WTC11 (cell line): Measurements from ENCODE around the gene FBXL16. TPM values are rescaled to one million over a fixed set of nuclear protein-coding genes. Genes with fewer than 3 reads are reported as not detected.
A peak's percentile ranks its signal among the peaks of the same experiment; 100 is the strongest.

Experiments used
- ATAC-seq: fragments of 200-7000 bp; cut with Tn5 transposase; 2 replicates; pipeline ENCODE4 v1.10.0; 2021; ENCODE audit warnings: mild to moderate bottlenecking, moderate library complexity
- CTCF ChIA-PET: fragments of 300-600 bp; sonication (Branson Sonifier 250); formaldehyde crosslinking; loops from one replicate; lab custom pipeline; 2021; ENCODE audit warnings: antibody characterized with exemption; lab: Charles Lee
- POLR2A ChIA-PET: fragments of 350-600 bp; sonication (Branson Sonifier 250); formaldehyde crosslinking; loops from one replicate; lab custom pipeline; 2021; ENCODE audit warnings: antibody characterized with exemption; lab: Charles Lee
- DNase-seq: peaks from one replicate; pipeline ENCODE4 v3.0.0; 2021; ENCODE audit warnings: low spot score
- H3K27ac Mint-ChIP-seq: 2 replicates; pipeline ENCODE4 v1.8.0; 2021; ENCODE audit warnings: mixed read lengths
- H3K27me3 Mint-ChIP-seq: 2 replicates; pipeline ENCODE4 v1.8.0; 2021; ENCODE audit warnings: low read depth, mild to moderate bottlenecking, moderate library complexity, mixed read lengths
- H3K36me3 Mint-ChIP-seq: 2 replicates; pipeline ENCODE4 v1.8.0; 2021; ENCODE audit warnings: mixed read lengths
- H3K4me1 Mint-ChIP-seq: 2 replicates; pipeline ENCODE4 v1.8.0; 2022; ENCODE audit warnings: mixed read lengths
- H3K4me3 Mint-ChIP-seq: 2 replicates; pipeline ENCODE4 v1.8.0; 2021; ENCODE audit warnings: mild to moderate bottlenecking, moderate library complexity, mixed read lengths
- H3K9me3 Mint-ChIP-seq: 2 replicates; pipeline ENCODE4 v1.8.0; 2021; ENCODE audit warnings: mixed read lengths
- AFF4 ChIP-seq: sonication (generic); formaldehyde crosslinking; IDR thresholded peaks from 2 replicates; pipeline ENCODE4 v1.8.1; 2023; ENCODE audit warnings: mild to moderate bottlenecking, missing genetic modification reagents, borderline replicate concordance
- ARID4B ChIP-seq: sonication (generic); formaldehyde crosslinking; IDR thresholded peaks from 2 replicates; pipeline ENCODE4 v1.8.0; 2023; ENCODE audit warnings: missing genetic modification reagents, mild to moderate bottlenecking, borderline replicate concordance
- CREB1 ChIP-seq: sonication (generic); formaldehyde crosslinking; IDR thresholded peaks from 2 replicates; pipeline ENCODE4 v1.8.0; 2023; ENCODE audit warnings: mild to moderate bottlenecking, missing genetic modification reagents
- HMGXB4 ChIP-seq: sonication (generic); formaldehyde crosslinking; IDR thresholded peaks from 2 replicates; pipeline ENCODE4 v1.8.1; 2023; ENCODE audit warnings: mild to moderate bottlenecking, moderate library complexity, missing genetic modification reagents
- IRF2 ChIP-seq: sonication (generic); formaldehyde crosslinking; IDR thresholded peaks from 2 replicates; pipeline ENCODE4 v1.8.0; 2022; ENCODE audit warnings: low read depth, missing genetic modification reagents, borderline replicate concordance
- NR2C2 ChIP-seq: sonication (generic); formaldehyde crosslinking; IDR thresholded peaks from 2 replicates; pipeline ENCODE4 v1.8.0; 2022; ENCODE audit warnings: mild to moderate bottlenecking, missing genetic modification reagents
- OVOL2 ChIP-seq: fragments of 250-450 bp; sonication (Bioruptor Pico); IDR thresholded peaks from 2 replicates; pipeline ENCODE4 v1.9.0; 2021; ENCODE audit warnings: mild to moderate bottlenecking, borderline replicate concordance
- PREB ChIP-seq: sonication (generic); formaldehyde crosslinking; IDR thresholded peaks from 2 replicates; pipeline ENCODE4 v1.8.1; 2022; ENCODE audit warnings: mild to moderate bottlenecking, missing genetic modification reagents, moderate library complexity, borderline replicate concordance
- STAT6 ChIP-seq: sonication (generic); formaldehyde crosslinking; conservative IDR thresholded peaks from 2 replicates; pipeline ENCODE4 v1.8.1; 2023; ENCODE audit warnings: mild to moderate bottlenecking, low read depth, missing genetic modification reagents, moderate library complexity
- TCF7 ChIP-seq: sonication (generic); formaldehyde crosslinking; IDR thresholded peaks from 2 replicates; pipeline ENCODE4 v1.8.0; 2022; ENCODE audit warnings: mild to moderate bottlenecking, low read depth, missing genetic modification reagents, moderate library complexity
- TEAD1 ChIP-seq: sonication (generic); formaldehyde crosslinking; IDR thresholded peaks from 2 replicates; pipeline ENCODE4 v1.8.0; 2022; ENCODE audit warnings: mild to moderate bottlenecking, missing genetic modification reagents
- TEAD4 ChIP-seq: sonication (generic); formaldehyde crosslinking; IDR thresholded peaks from 2 replicates; pipeline ENCODE4 v1.8.0; 2022; ENCODE audit warnings: mild to moderate bottlenecking, missing genetic modification reagents
- USF1 ChIP-seq: sonication (generic); formaldehyde crosslinking; IDR thresholded peaks from 2 replicates; pipeline ENCODE4 v1.8.0; 2022; ENCODE audit warnings: mild to moderate bottlenecking, missing genetic modification reagents
- USF2 ChIP-seq: sonication (generic); formaldehyde crosslinking; IDR thresholded peaks from 2 replicates; pipeline ENCODE4 v1.8.1; 2023; ENCODE audit warnings: mild to moderate bottlenecking, missing genetic modification reagents, moderate library complexity
- ZNF121 ChIP-seq: sonication (generic); formaldehyde crosslinking; IDR thresholded peaks from 2 replicates; pipeline ENCODE4 v1.8.0; 2023; ENCODE audit warnings: missing genetic modification reagents
- ZNF138 ChIP-seq: sonication (generic); formaldehyde crosslinking; conservative IDR thresholded peaks from 2 replicates; pipeline ENCODE4 v1.8.1; 2022; ENCODE audit warnings: mild to moderate bottlenecking, moderate library complexity, missing genetic modification reagents
- ZNF232 ChIP-seq: sonication (generic); formaldehyde crosslinking; IDR thresholded peaks from 2 replicates; pipeline ENCODE4 v1.8.0; 2022; ENCODE audit warnings: mild to moderate bottlenecking, missing genetic modification reagents
- ZNF263 ChIP-seq: sonication (generic); formaldehyde crosslinking; IDR thresholded peaks from 2 replicates; pipeline ENCODE4 v1.8.1; 2022; ENCODE audit warnings: low read depth, mild to moderate bottlenecking, moderate library complexity, missing genetic modification reagents
- ZNF416 ChIP-seq: fragments of 250-450 bp; sonication (Bioruptor Pico); IDR thresholded peaks from 2 replicates; pipeline ENCODE4 v1.9.0; 2021; ENCODE audit warnings: mild to moderate bottlenecking, inconsistent platforms
- total RNA-seq: library from RNA; stranded (reverse); gene quantifications from 3 replicates; pipeline ENCODE4 v1.2.3, GENCODE V29; 2021

FBXL16 gene
- total RNA-seq, 1 experiment from 2014 or later, result 22.7 TPM

- POLR2A ChIA-PET, result interaction anchor here (0.6 to 2.9 kb wide), 9 partner anchors 9 to 86 kb away, joined by 3 to 10 read pairs (median 4); partner anchors contain the start of genes CHTF18, CIAO3, RHOT2 and RPUSD1
- DNase-seq (peak; percentile 97), ATAC-seq (peak; percentile 77)
- H3K4me1 Mint-ChIP-seq, result peaks cover 13% of the 10 kb centered on the region
- no peaks in the 10 kb centered on the region for H3K9me3 Mint-ChIP-seq
- H3K27ac Mint-ChIP-seq, result peak within 1 kb of the TSS; percentile 63
- CTCF ChIA-PET, result interaction anchor here (0.6 to 2.8 kb wide), 20 partner anchors 9 to 659 kb away, joined by 3 to 28 read pairs (median 6); partner anchors contain the start of genes CHTF18, CIAO3, JMJD8 and RHOT2
- H3K27me3 Mint-ChIP-seq, result peaks cover 13% of the 10 kb centered on the region
- peak within 1 kb of the TSS; percentile 74 for H3K4me3 Mint-ChIP-seq
- H3K36me3 Mint-ChIP-seq, result no peaks in the 10 kb centered on the region; the same call in 1 of the 2 replicates
- TF ChIP-seq USF1, result peak; percentile 80; the same call in 1 of the 2 replicates
- TF ChIP-seq IRF2, result no peak
- no peak; the same call in 1 of the 2 replicates for TF ChIP-seq ZNF263 (CRISPR knock-in tag)
- peak; percentile 97 for TF ChIP-seq ZNF232
- peak; percentile 61; the same call in 1 of the 2 replicates for TF ChIP-seq ZNF138 (CRISPR knock-in tag)
- peak; percentile 88; the same call in 1 of the 2 replicates for TF ChIP-seq TEAD4
- TF ChIP-seq PREB (CRISPR knock-in tag), result peak; percentile 90
- TF ChIP-seq USF2, result peak; percentile 66
- peak; percentile 97; the same call in 1 of the 2 replicates for TF ChIP-seq STAT6 (CRISPR knock-in tag)
- peak; percentile 83; the same call in 1 of the 2 replicates for TF ChIP-seq HMGXB4
- TF ChIP-seq NR2C2 (CRISPR knock-in tag), result peak; percentile 79
- peak; percentile 53; the same call in 1 of the 2 replicates for TF ChIP-seq ZNF416 (CRISPR knock-in tag)
- TF ChIP-seq ARID4B (CRISPR knock-in tag), result peak; percentile 83; the same call in 1 of the 2 replicates
- TF ChIP-seq CREB1 (CRISPR knock-in tag), result peak; percentile 92
- peak; percentile 15; the same call in 1 of the 2 replicates for TF ChIP-seq TEAD1 (CRISPR knock-in tag)
- TF ChIP-seq AFF4 (CRISPR knock-in tag), result no peak
- TF ChIP-seq TCF7 (CRISPR knock-in tag), result peak; percentile 43; the same call in 1 of the 2 replicates
- TF ChIP-seq OVOL2 (CRISPR knock-in tag), result no peak
- peak; percentile 11; the same call in 1 of the 2 replicates for TF ChIP-seq ZNF121
These were observed 15.6 kb upstream of the FBXL16 start, which contains the start of gene ANTKMT for GRCh38 chr16:720990-721764. ANTKMT (plus strand) TSS chr16:721146; CDS start chr16:721275, 129 bp downstream.
